MM.1S (cell line): ENCODE data around the gene NR0B1.

Experiments used
- DNase-seq: peaks from one replicate; pipeline ENCODE4 v3.0.0-alpha.2; 2015
- H2AFZ ChIP-seq: fragments of 300-600 bp; sonication (generic); 2 replicates; pipeline ENCODE4 v1.6.0; 2016; ENCODE audit warnings: antibody characterized with exemption, low read length
- H3F3A ChIP-seq: fragments of 300-600 bp; sonication (generic); 2 replicates; pipeline ENCODE4 v1.6.1; 2016; ENCODE audit warnings: mild to moderate bottlenecking, antibody characterized with exemption, low read length, moderate library complexity, mixed read lengths; ENCODE audit not compliant: insufficient read depth
- H3K27ac ChIP-seq: fragments of 300-600 bp; sonication (generic); 2 replicates; pipeline ENCODE4 v1.5.1; 2016; ENCODE audit warnings: mild to moderate bottlenecking, low read length
- H3K27me3 ChIP-seq: fragments of 300-600 bp; sonication (generic); replicated peaks from 2 replicates; pipeline ENCODE4 v1.6.0; 2016; ENCODE audit warnings: low read length; ENCODE audit not compliant: insufficient read depth
- H3K36me3 ChIP-seq: fragments of 300-600 bp; sonication (generic); replicated peaks from 2 replicates; pipeline ENCODE4 v1.6.1; 2016; ENCODE audit warnings: mild to moderate bottlenecking, low read length, mixed read lengths; ENCODE audit not compliant: insufficient read depth
- H3K4me1 ChIP-seq: fragments of 300-600 bp; sonication (generic); 2 replicates; pipeline ENCODE4 v1.6.1; 2016; ENCODE audit warnings: low read length, mixed read lengths
- H3K4me2 ChIP-seq: fragments of 300-600 bp; sonication (generic); 2 replicates; pipeline ENCODE4 v1.6.0; 2016; ENCODE audit warnings: low read depth, low read length
- H3K4me3 ChIP-seq: fragments of 300-600 bp; sonication (generic); 2 replicates; pipeline ENCODE4 v1.5.1; 2016; ENCODE audit warnings: low read length, mixed read lengths
- H3K79me2 ChIP-seq: fragments of 300-600 bp; sonication (generic); 2 replicates; pipeline ENCODE4 v1.6.1; 2016; ENCODE audit warnings: mixed run types, low read length, mixed read lengths
- H3K9ac ChIP-seq: fragments of 300-600 bp; sonication (generic); 2 replicates; pipeline ENCODE4 v1.6.1; 2016; ENCODE audit warnings: low read length, mixed read lengths
- H3K9me2 ChIP-seq: fragments of 300-600 bp; sonication (generic); replicated peaks from 2 replicates; pipeline ENCODE4 v1.6.1; 2016; ENCODE audit warnings: mild to moderate bottlenecking, low read length, mixed read lengths; ENCODE audit not compliant: insufficient read depth
- H3K9me3 ChIP-seq: fragments of 300-600 bp; sonication (generic); replicated peaks from 2 replicates; pipeline ENCODE4 v1.6.1; 2016; ENCODE audit warnings: mild to moderate bottlenecking, low read length, mixed read lengths; ENCODE audit not compliant: insufficient read depth
- H4K20me1 ChIP-seq: fragments of 300-600 bp; sonication (generic); 2 replicates; pipeline ENCODE4 v1.6.1; 2016; ENCODE audit warnings: mild to moderate bottlenecking, low read length, moderate library complexity, mixed read lengths; ENCODE audit not compliant: insufficient read depth
- EZH2 ChIP-seq: fragments of 300-600 bp; sonication (generic); optimal IDR thresholded peaks from 2 replicates; pipeline ENCODE3; 2017; ENCODE audit warnings: low read depth, mild to moderate bottlenecking, antibody characterized with exemption, low read length, mixed read lengths
- EZH2phosphoT487 ChIP-seq: fragments of 300-600 bp; sonication (generic); IDR thresholded peaks from 2 replicates; pipeline ENCODE4 v1.6.1; 2018; ENCODE audit warnings: antibody characterized with exemption, low read length
- TF ChIP-seq, protein P1 (sequence below): fragments of 300-600 bp; sonication (generic); IDR thresholded peaks from 2 replicates; pipeline ENCODE4 v1.5.1; 2016; ENCODE audit warnings: antibody characterized with exemption, low read length, mixed read lengths

Gene NR0B1

DNA sequence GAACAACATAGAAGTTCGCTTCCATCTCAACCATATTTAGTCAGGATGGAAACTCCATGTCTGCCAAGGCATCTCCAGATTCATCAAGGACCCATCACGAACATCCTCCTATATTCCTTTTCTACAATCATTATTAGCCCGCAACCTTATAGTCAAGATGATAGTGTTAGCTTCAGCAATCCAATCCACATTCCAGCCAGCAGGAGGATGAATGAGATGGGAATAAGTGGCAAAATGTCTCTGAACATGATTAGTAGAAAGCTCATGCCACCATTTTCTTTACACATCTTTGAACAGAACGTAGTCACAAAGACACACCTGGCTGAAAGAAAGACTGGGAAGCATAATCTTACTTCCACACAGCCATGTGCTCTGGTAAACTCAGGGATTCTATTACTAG is 18.6 kb upstream of the NR0B1 start:
- H3K79me2 ChIP-seq = no peaks in the 10 kb centered on the region
- no peaks in the 10 kb centered on the region for H3K27me3 ChIP-seq
- H3K9me2 ChIP-seq = no peaks in the 10 kb centered on the region
- no peak for DNase-seq
- no peak overlapping the region for H3K9ac ChIP-seq
- no peak overlapping the region for H3K27ac ChIP-seq
- no peak overlapping the region for H3K4me2 ChIP-seq
- H2AFZ ChIP-seq = no peak overlapping the region
- H3K4me3 ChIP-seq = no peak overlapping the region
- H4K20me1 ChIP-seq = no peaks in the 10 kb centered on the region
- no peaks in the 10 kb centered on the region for H3K4me1 ChIP-seq
- no peaks in the 10 kb centered on the region for H3K9me3 ChIP-seq
- H3F3A ChIP-seq = no peaks in the 10 kb centered on the region
- no peaks in the 10 kb centered on the region for H3K36me3 ChIP-seq
- TF ChIP-seq EZH2 (no peak), EZH2phosphoT487 (no peak)
- TF ChIP-seq, protein P1, sequence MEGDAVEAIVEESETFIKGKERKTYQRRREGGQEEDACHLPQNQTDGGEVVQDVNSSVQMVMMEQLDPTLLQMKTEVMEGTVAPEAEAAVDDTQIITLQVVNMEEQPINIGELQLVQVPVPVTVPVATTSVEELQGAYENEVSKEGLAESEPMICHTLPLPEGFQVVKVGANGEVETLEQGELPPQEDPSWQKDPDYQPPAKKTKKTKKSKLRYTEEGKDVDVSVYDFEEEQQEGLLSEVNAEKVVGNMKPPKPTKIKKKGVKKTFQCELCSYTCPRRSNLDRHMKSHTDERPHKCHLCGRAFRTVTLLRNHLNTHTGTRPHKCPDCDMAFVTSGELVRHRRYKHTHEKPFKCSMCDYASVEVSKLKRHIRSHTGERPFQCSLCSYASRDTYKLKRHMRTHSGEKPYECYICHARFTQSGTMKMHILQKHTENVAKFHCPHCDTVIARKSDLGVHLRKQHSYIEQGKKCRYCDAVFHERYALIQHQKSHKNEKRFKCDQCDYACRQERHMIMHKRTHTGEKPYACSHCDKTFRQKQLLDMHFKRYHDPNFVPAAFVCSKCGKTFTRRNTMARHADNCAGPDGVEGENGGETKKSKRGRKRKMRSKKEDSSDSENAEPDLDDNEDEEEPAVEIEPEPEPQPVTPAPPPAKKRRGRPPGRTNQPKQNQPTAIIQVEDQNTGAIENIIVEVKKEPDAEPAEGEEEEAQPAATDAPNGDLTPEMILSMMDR = no peak

DNA sequence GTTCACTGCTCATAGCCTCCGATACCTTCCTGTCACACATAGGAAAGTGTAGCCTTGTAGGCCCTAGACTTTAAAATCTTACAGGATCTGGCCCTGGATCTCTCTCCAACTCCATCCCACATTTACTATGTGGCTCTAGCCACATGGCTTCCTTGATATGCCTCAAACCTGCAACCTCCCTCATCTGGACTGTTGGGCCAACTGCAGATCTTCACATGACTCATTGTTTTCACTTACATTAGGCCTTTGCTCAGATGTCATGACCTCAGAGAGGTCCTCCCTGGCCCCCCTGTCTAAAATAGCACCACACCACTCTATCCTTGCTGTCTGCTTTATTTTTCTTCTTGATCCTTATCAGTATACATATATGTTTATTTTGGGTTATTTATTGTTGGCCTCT is 8.1 kb upstream of the NR0B1 start:
- DNase-seq = no peak
- Histone ChIP-seq H3K9ac (no peak overlapping the region), H3F3A (no peaks in the 10 kb centered on the region), H3K36me3 (no peaks in the 10 kb centered on the region), H3K4me1 (no peaks in the 10 kb centered on the region), H3K27ac (no peak overlapping the region), H2AFZ (no peak overlapping the region), H3K4me3 (no peak overlapping the region), H3K9me3 (no peaks in the 10 kb centered on the region), H3K79me2 (no peaks in the 10 kb centered on the region), H3K9me2 (no peaks in the 10 kb centered on the region), H3K27me3 (no peaks in the 10 kb centered on the region), H4K20me1 (no peaks in the 10 kb centered on the region), H3K4me2 (no peak overlapping the region)
- TF ChIP-seq EZH2 = no peak
- TF ChIP-seq, protein P1 = no peak

DNA sequence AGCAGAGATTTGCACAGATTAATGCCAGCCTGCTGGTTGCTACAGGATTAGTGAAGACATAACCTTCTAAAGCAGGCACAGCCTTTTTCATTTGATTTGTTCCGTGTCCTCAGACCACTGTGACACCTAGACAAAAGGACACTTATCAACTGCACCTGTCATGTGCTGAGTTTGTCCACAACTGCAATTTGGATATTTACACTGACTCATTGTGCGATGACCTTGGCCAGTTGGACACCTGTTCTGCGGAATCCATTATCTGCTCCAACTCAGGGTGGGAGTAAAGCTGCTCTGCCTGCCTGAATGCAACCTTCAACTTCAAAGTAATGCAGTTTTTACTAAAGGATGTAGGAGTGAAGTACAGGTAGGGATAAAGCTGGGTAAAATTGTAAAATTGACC is 4.1 kb upstream of the NR0B1 start:
- DNase-seq = no peak
- Histone ChIP-seq H3K79me2 (no peaks in the 10 kb centered on the region), H3K4me1 (no peaks in the 10 kb centered on the region), H3K9me3 (no peaks in the 10 kb centered on the region), H3F3A (no peaks in the 10 kb centered on the region), H2AFZ (no peak overlapping the region), H3K27ac (no peak overlapping the region), H3K4me3 (no peak overlapping the region), H3K36me3 (no peaks in the 10 kb centered on the region), H3K27me3 (no peaks in the 10 kb centered on the region), H3K9me2 (no peaks in the 10 kb centered on the region), H3K4me2 (no peak overlapping the region), H4K20me1 (no peaks in the 10 kb centered on the region), H3K9ac (no peak overlapping the region)
- TF ChIP-seq, protein P1 = no peak
- TF ChIP-seq EZH2phosphoT487 = no peak
- TF ChIP-seq EZH2 = no peak

DNA sequence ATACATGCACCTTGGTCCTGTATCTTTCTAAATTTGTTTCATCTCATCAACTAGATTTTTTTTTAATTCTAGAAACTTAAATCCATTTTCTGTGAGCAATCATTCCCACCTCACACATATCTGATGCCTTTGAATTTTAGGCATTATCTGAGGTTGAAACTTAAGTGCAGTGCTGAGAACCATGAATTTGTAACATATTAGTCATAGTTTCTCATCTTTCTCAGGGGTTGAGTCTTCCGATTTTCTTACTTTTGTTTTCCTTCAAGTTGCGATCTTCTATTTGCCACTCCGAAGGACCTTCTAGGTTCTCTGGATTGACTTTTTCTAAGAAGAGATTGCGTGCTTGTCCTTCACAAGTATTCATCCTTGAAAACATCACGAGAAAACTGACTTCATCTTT is 3.7 kb upstream of the NR0B1 start:
- Histone ChIP-seq H3K9me2 (no peaks in the 10 kb centered on the region), H4K20me1 (no peaks in the 10 kb centered on the region), H3K27me3 (no peaks in the 10 kb centered on the region), H3K79me2 (no peaks in the 10 kb centered on the region), H3F3A (no peaks in the 10 kb centered on the region), H3K4me2 (no peak overlapping the region), H2AFZ (no peak overlapping the region), H3K4me3 (no peak overlapping the region), H3K36me3 (no peaks in the 10 kb centered on the region), H3K27ac (no peak overlapping the region), H3K9ac (no peak overlapping the region), H3K4me1 (no peaks in the 10 kb centered on the region), H3K9me3 (no peaks in the 10 kb centered on the region)
- TF ChIP-seq, protein P1 = no peak
- TF ChIP-seq EZH2 (no peak), EZH2phosphoT487 (no peak)
- no peak for DNase-seq
